ENCODE results near the gene USH1G. TPM values are rescaled to one million over a fixed set of nuclear protein-coding genes. Genes with fewer than 3 reads are reported as not detected.
A peak's percentile ranks its signal among the peaks of the same experiment; 100 is the strongest.

USH1G gene
- total and polyA plus RNA-seq, 2 of the 13 experiments (the other 11 are each of a cell fraction or from before 2014, with no cell fraction given) = 0.04 TPM; not detected in 1

- TF ChIP-seq ZNF414 (CRISPR knock-in tag; IDR thresholded peaks at IDR 0.05) = no peak
- TF ChIP-seq LCORL (IDR thresholded peaks at IDR 0.05) = no peak
- TF ChIP-seq LCORL (CRISPR knock-in tag; IDR thresholded peaks at IDR 0.05) = peak; percentile 75; the same call in 1 of the 2 replicates
- no peak for TF ChIP-seq THYN1 (CRISPR knock-in tag; IDR thresholded peaks at IDR 0.05; ENCODE audit: borderline replicate concordance, low read depth)
- TF ChIP-seq ZNF318 (CRISPR knock-in tag; IDR thresholded peaks at IDR 0.05) = 0 out of 2 replicates have a peak, but pooled peaks have one; percentile 70
- TF ChIP-seq ZBTB40 (IDR thresholded peaks at IDR 0.05) = no peak
- TF ChIP-seq ZBTB40 (CRISPR knock-in tag; IDR thresholded peaks at IDR 0.05) = no peak
- peak; percentile 91 for TF ChIP-seq ZNF274 (CRISPR knock-in tag; IDR thresholded peaks at IDR 0.05)
- no peak for TF ChIP-seq HCFC1 (IDR thresholded peaks at IDR 0.05; ENCODE audit: low read depth, low read length)
Measured at GRCh38 chr17:74960570-74961342, 37.7 kb upstream of the USH1G start (continued).

All from HepG2 (cell line).